ENCODE data around the gene MDM1. TPM values are rescaled to one million over a fixed set of nuclear protein-coding genes. Genes with fewer than 3 reads are reported as not detected.

MDM1 gene
- total and polyA plus RNA-seq, 2 of the 13 experiments (the other 11 are each of a cell fraction or from before 2014, with no cell fraction given): 4.6 to 15.2 TPM

- TF ChIP-seq TCF7 (IDR thresholded peaks at IDR 0.05; ENCODE audit: low read depth) (no peak), PHF21A (CRISPR knock-in tag; IDR thresholded peaks at IDR 0.05) (peak; percentile 78; the same call in 1 of the 2 replicates), ZNF362 (CRISPR knock-in tag; IDR thresholded peaks at IDR 0.05; ENCODE audit: borderline replicate concordance) (no peak), JUNB (CRISPR knock-in tag; IDR thresholded peaks at IDR 0.05; ENCODE audit: borderline replicate concordance) (no peak), RXRA (CRISPR knock-in tag; IDR thresholded peaks at IDR 0.05) (no peak; the same call in 1 of the 2 replicates), E2F2 (CRISPR knock-in tag; IDR thresholded peaks at IDR 0.05; ENCODE audit: borderline replicate concordance) (no peak), ZNF597 (CRISPR knock-in tag; IDR thresholded peaks at IDR 0.05) (no peak), KDM6A (CRISPR knock-in tag; IDR thresholded peaks at IDR 0.05; ENCODE audit: low read depth) (no peak), GPN1 (CRISPR knock-in tag; IDR thresholded peaks at IDR 0.05; ENCODE audit: borderline replicate concordance) (no peak), GATAD2A (CRISPR knock-in tag; IDR thresholded peaks at IDR 0.05) (no peak), ZFP36L1 (CRISPR knock-in tag; IDR thresholded peaks at IDR 0.05) (0 out of 2 replicates have a peak, but pooled peaks have one; percentile 57), EEA1 (CRISPR knock-in tag; IDR thresholded peaks at IDR 0.05; ENCODE audit: borderline replicate concordance) (no peak), ZFP90 (CRISPR knock-in tag; IDR thresholded peaks at IDR 0.05; ENCODE audit: borderline replicate concordance) (no peak), ZNF589 (CRISPR knock-in tag; conservative IDR thresholded peaks at IDR 0.05) (no peak), MIER3 (CRISPR knock-in tag; IDR thresholded peaks at IDR 0.05; ENCODE audit: borderline replicate concordance) (0 out of 2 replicates have a peak, but pooled peaks have one; percentile 5), KLF16 (CRISPR knock-in tag; IDR thresholded peaks at IDR 0.05) (no peak), ZBTB7B (CRISPR knock-in tag; IDR thresholded peaks at IDR 0.05) (no peak), HOXA9 (CRISPR knock-in tag; IDR thresholded peaks at IDR 0.05; ENCODE audit: borderline replicate concordance) (no peak)
- TF ChIP-seq, protein P1, sequence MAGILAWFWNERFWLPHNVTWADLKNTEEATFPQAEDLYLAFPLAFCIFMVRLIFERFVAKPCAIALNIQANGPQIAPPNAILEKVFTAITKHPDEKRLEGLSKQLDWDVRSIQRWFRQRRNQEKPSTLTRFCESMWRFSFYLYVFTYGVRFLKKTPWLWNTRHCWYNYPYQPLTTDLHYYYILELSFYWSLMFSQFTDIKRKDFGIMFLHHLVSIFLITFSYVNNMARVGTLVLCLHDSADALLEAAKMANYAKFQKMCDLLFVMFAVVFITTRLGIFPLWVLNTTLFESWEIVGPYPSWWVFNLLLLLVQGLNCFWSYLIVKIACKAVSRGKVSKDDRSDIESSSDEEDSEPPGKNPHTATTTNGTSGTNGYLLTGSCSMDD (CRISPR knock-in tag; IDR thresholded peaks at IDR 0.05): no peak
- TF ChIP-seq, protein P2, sequence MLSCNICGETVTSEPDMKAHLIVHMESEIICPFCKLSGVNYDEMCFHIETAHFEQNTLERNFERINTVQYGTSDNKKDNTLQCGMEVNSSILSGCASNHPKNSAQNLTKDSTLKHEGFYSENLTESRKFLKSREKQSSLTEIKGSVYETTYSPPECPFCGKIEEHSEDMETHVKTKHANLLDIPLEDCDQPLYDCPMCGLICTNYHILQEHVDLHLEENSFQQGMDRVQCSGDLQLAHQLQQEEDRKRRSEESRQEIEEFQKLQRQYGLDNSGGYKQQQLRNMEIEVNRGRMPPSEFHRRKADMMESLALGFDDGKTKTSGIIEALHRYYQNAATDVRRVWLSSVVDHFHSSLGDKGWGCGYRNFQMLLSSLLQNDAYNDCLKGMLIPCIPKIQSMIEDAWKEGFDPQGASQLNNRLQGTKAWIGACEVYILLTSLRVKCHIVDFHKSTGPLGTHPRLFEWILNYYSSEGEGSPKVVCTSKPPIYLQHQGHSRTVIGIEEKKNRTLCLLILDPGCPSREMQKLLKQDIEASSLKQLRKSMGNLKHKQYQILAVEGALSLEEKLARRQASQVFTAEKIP (CRISPR knock-in tag; IDR thresholded peaks at IDR 0.05; ENCODE audit: borderline replicate concordance): no peak
Observed at GRCh38 chr12:68331869-68332727, at the start of gene MDM1 (continued).
